GM18868 (cell line): ENCODE results near the gene UVSSA.
"Not testable (repeated sequence)": the region's sequence is repeated elsewhere in the genome, so short reads cannot be mapped to it uniquely, and the experiment has no call there.

Source experiments
- ATAC-seq: cut with Tn5 transposase; IDR thresholded peaks from one replicate; pipeline ENCODE4 v1.9.1; 2021; ENCODE audit warnings: mild to moderate bottlenecking, moderate library complexity; ENCODE audit not compliant: unreplicated experiment

The UVSSA gene

GRCh38 chr4:1385373-1386340, 38.6 kb downstream of the UVSSA start:
- no peak for ATAC-seq

GRCh38 chr4:1393363-1393762, 46.4 kb downstream of the UVSSA start:
- ATAC-seq = not testable (repeated sequence)

- no peak for ATAC-seq
Observed at GRCh38 chr4:1393866-1394265, 46.9 kb downstream of the UVSSA start.

- ATAC-seq = not testable (repeated sequence)
Observed at GRCh38 chr4:1394554-1395388, 47.8 kb downstream of the UVSSA start.

- not testable (repeated sequence) for ATAC-seq
Observed at GRCh38 chr4:1395389-1395820, 48.4 kb downstream of the UVSSA start.

- no peak for ATAC-seq
Observed at GRCh38 chr4:1395941-1396805, 49.2 kb downstream of the UVSSA start.

GRCh38 chr4:1396806-1397455, 49.9 kb downstream of the UVSSA start:
- no peak for ATAC-seq

GRCh38 chr4:1398681-1399507, 51.9 kb downstream of the UVSSA start:
- ATAC-seq = no peak

GRCh38 chr4:1399508-1400190, 52.6 kb downstream of the UVSSA start:
- ATAC-seq = no peak

- ATAC-seq = no peak
Observed at GRCh38 chr4:1400191-1400805, 53.3 kb downstream of the UVSSA start.

GRCh38 chr4:1400831-1401408, 53.9 kb downstream of the UVSSA start:
- ATAC-seq = no peak

- ATAC-seq = no peak
Observed at GRCh38 chr4:1401409-1402020, 54.5 kb downstream of the UVSSA start.

- no peak for ATAC-seq
Observed at GRCh38 chr4:1402021-1402515, 55.1 kb downstream of the UVSSA start.

- no peak for ATAC-seq
Observed at GRCh38 chr4:1402516-1403091, 55.6 kb downstream of the UVSSA start.

GRCh38 chr4:1403177-1403583, 56.2 kb downstream of the UVSSA start:
- ATAC-seq = no peak

GRCh38 chr4:1403591-1404572, 56.9 kb downstream of the UVSSA start:
- ATAC-seq = no peak
